Effector memory CD8-positive, alpha-beta T cell (primary cell): ENCODE results near the gene TMEM37.

Source experiments
- ATAC-seq: fragments of 150-1000 bp; cut with Tn5 transposase; replicated peaks from 2 replicates; pipeline ENCODE4 v1.10.0; 2021; ENCODE audit warnings: mild to moderate bottlenecking, moderate library complexity
- DNase-seq, 3 experiments: peaks; one replicate each; pipeline ENCODE4 v3.0.0; 2021
- H3K27ac Mint-ChIP-seq, 2 donors: one replicate each; pipeline ENCODE4 v1.8.0; 2022; ENCODE audit warnings: mild to moderate bottlenecking in 2 of 2, mixed read lengths in 2 of 2, moderate library complexity in 2 of 2
- H3K27me3 Mint-ChIP-seq, 2 donors: one replicate each; pipeline ENCODE4 v1.8.0; 2022; ENCODE audit warnings: mixed read lengths in 2 of 2
- H3K36me3 Mint-ChIP-seq: one replicate; pipeline ENCODE4 v1.8.0; 2022; ENCODE audit warnings: mild to moderate bottlenecking, moderate library complexity, mixed read lengths; ENCODE audit not compliant: insufficient read depth
- H3K4me1 Mint-ChIP-seq, 2 donors: one replicate each; pipeline ENCODE4 v1.8.0; 2022; ENCODE audit warnings: low read depth in 2 of 2, mixed read lengths in 2 of 2
- H3K4me3 Mint-ChIP-seq, 2 donors: one replicate each; pipeline ENCODE4 v1.8.0; 2022; ENCODE audit warnings: mild to moderate bottlenecking in 2 of 2, mixed read lengths in 2 of 2, moderate library complexity in 2 of 2
- H3K9me3 Mint-ChIP-seq, 2 donors: one replicate each; pipeline ENCODE4 v1.8.0; 2022; ENCODE audit warnings: mixed read lengths in 2 of 2

Gene TMEM37

DNA sequence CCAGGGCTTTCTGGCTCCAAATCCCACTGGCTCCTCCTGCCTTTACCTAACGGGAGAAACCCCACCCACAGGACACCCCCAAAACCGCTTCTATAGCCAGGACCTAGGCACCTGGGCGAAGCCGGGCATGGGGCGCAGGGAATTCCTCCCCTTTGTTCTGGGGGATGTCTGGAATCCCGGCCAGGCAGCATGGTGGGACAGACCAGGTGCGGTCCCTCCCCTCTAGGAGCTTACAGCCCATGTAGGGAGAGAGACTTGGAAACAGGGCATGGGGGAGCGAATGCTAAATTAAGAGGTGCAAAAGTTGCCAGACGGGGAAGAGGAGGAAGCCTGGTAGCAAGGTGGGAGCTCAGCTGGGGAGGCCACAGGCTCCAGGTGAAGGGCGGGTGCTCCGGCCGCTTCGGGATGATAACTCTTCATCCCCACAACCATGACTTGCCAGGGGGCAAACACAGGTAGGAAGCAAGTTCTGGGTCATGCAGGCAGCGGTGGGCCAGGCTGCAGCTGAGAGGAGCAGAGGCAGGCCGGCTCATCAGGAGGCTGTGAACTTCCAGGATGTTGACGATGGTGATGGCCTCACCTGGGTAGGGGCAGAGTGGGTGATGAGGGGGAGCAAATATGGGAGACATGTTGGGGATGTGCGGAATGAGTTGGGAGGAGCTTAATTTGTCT is 1.3 kb downstream of the TMEM37 start:
- peak overlapping the region in 1 of 2 donors; percentile 48 for H3K4me3 Mint-ChIP-seq
- H3K27ac Mint-ChIP-seq: no peak overlapping the region
- peaks cover 61 to 97% of the 10 kb centered on the region in 2 donors for H3K27me3 Mint-ChIP-seq
- peaks cover 0 to 3% of the 10 kb centered on the region in 2 donors for H3K4me1 Mint-ChIP-seq
- no peaks in the 10 kb centered on the region for H3K9me3 Mint-ChIP-seq
- ATAC-seq (no peak), DNase-seq (no peak)
- H3K36me3 Mint-ChIP-seq: no peaks in the 10 kb centered on the region

DNA sequence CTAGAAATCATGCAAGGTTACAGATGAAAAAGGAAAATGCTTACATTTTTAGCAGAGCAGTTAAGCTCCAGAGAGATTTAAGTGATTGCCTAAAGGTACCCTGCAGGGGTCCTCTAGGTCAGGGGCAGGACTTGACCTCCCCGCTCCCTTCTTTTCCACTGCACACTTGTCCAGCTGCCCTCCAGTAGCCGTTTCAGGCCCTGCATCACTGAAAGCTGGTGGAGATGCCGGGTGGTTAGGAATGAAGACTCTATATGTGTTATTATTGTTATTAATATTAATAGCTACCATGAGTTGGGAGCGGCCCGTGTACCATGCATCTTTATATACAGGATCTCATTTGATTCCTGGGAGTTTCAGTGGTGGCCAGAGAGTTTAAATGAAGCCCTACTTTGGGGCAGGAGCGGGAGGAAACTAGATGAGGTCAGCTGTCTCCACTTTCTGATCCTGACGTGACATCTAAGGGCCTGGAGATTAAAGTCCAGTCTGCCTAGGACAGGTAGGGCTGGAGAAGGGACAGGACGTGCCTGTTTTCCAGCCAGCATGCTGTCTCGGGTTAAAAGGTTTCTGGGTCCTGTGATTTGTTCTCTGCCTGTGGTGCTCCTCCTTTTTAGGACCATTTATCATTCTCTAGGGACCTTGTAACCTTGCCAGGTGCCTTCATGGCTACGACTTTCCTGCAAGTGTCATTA is 2.1 kb downstream of the TMEM37 start:
- peaks cover 0 to 3% of the 10 kb centered on the region in 2 donors for H3K4me1 Mint-ChIP-seq
- H3K36me3 Mint-ChIP-seq: no peaks in the 10 kb centered on the region
- no peak overlapping the region for H3K4me3 Mint-ChIP-seq
- H3K9me3 Mint-ChIP-seq: no peaks in the 10 kb centered on the region
- H3K27me3 Mint-ChIP-seq: peaks cover 67 to 97% of the 10 kb centered on the region in 2 donors
- ATAC-seq (no peak), DNase-seq (no peak)
- no peak overlapping the region for H3K27ac Mint-ChIP-seq

DNA sequence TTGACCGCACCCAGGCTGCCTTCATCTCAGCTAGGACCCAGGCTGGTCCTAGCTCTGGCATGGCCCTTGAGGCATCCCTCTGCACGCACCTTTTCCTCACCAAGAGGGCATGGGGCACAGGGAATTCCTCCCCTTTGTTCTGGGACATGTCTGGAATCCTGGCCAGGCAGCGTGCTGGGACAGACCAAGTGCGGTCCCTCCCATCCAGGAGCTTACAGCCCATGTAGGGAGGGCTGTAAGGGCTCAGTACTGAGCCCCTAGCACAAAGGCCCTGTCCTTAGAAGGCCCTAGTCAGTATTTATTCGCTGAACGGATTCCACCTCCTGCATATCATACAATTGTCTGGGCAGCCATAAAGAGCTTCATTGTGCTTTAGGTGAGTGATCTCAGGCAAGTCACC is 3.0 kb downstream of the TMEM37 start:
- no peak for DNase-seq
- Mint-ChIP-seq H3K27ac (no peak overlapping the region), H3K9me3 (no peaks in the 10 kb centered on the region), H3K4me1 (peaks cover 0 to 3% of the 10 kb centered on the region in 2 donors), H3K4me3 (no peak overlapping the region), H3K36me3 (no peaks in the 10 kb centered on the region), H3K27me3 (peaks cover 66 to 97% of the 10 kb centered on the region in 2 donors)
- no peak for ATAC-seq

DNA sequence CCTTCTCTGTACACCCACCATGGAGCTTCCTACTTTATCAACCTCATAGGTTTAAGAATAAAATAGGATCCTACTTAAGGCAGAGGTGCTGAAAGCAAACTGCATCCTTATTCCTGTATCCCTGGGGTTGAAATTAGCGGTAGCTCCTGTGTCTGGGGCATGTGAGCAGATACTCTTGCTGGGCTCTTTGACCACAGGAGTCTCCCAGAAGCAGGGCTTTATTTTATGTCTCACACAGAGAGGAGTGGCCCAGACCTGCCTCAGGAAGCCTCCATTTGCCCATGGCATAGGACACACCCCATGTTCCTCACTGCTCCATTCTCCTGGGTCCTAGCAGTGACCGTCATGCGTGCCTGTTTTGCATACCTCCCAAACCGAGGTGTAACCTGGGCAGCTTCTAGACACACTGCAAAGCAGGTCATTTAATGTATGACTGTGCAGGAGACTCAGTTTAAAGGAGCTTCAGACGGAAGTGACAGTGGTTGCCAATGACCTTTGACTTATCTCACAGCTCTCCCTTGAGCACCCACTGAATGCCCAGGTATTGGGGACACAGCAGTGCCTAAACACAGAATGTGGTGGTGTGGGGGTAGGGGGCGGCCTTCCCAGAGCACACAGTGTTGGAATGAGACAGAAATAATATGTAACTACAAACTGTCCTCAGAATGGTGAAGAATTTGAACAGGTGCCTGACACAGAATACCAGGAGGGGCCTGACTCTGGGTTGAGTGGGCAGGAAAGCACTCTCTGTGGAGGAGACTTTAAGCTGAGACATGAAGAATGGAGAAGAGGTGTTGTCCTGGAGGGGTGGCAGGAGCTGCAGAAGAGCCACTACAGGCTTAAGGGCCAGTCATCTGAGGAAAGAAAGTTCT is 3.7 kb downstream of the TMEM37 start:
- ATAC-seq (no peak), DNase-seq (no peak)
- no peak overlapping the region for H3K4me3 Mint-ChIP-seq
- no peaks in the 10 kb centered on the region for H3K9me3 Mint-ChIP-seq
- H3K27ac Mint-ChIP-seq: no peak overlapping the region
- H3K27me3 Mint-ChIP-seq: peaks cover 64 to 97% of the 10 kb centered on the region in 2 donors
- no peaks in the 10 kb centered on the region for H3K36me3 Mint-ChIP-seq
- H3K4me1 Mint-ChIP-seq: peaks cover 0 to 3% of the 10 kb centered on the region in 2 donors

DNA sequence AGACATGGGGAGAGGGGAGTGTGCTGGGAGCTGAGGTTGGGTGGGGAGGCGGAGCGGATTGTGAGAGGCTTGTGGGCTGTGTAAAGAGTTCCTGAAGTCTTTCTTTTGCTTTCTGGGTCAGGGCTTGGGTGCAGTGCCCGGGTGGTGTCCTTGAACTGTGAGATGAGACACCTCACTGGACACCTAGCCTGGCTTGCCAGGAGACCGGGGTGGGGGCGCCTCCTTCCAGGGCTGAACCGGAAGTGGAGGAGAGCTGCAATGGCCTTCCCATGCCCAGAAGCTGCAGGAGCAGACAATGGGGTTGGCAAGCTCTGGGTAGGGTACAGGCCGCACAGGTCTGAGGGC is 4.3 kb downstream of the TMEM37 start:
- no peak for DNase-seq
- H3K27me3 Mint-ChIP-seq: peaks cover 60 to 94% of the 10 kb centered on the region in 2 donors
- no peak for ATAC-seq
- no peak overlapping the region for H3K4me3 Mint-ChIP-seq
- no peaks in the 10 kb centered on the region for H3K36me3 Mint-ChIP-seq
- H3K4me1 Mint-ChIP-seq: peaks cover 0 to 3% of the 10 kb centered on the region in 2 donors
- H3K9me3 Mint-ChIP-seq: no peaks in the 10 kb centered on the region
- H3K27ac Mint-ChIP-seq: no peak overlapping the region

DNA sequence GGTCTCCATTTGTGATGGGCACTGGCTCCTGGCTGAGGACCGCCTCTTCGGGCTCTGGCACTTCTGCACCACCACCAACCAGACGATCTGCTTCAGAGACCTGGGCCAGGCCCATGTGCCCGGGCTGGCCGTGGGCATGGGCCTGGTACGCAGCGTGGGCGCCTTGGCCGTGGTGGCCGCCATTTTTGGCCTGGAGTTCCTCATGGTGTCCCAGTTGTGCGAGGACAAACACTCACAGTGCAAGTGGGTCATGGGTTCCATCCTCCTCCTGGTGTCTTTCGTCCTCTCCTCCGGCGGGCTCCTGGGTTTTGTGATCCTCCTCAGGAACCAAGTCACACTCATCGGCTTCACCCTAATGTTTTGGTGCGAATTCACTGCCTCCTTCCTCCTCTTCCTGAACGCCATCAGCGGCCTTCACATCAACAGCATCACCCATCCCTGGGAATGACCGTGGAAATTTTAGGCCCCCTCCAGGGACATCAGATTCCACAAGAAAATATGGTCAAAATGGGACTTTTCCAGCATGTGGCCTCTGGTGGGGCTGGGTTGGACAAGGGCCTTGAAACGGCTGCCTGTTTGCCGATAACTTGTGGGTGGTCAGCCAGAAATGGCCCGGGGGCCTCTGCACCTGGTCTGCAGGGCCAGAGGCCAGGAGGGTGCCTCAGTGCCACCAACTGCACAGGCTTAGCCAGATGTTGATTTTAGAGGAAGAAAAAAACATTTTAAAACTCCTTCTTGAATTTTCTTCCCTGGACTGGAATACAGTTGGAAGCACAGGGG is 5.5 kb downstream of the TMEM37 start:
- Mint-ChIP-seq H3K36me3 (no peaks in the 10 kb centered on the region), H3K4me3 (no peak overlapping the region), H3K27ac (no peak overlapping the region), H3K9me3 (no peaks in the 10 kb centered on the region), H3K4me1 (peaks cover 0 to under 1% of the 10 kb centered on the region in 2 donors), H3K27me3 (peaks cover 56 to 93% of the 10 kb centered on the region in 2 donors)
- ATAC-seq (no peak), DNase-seq (no peak)

DNA sequence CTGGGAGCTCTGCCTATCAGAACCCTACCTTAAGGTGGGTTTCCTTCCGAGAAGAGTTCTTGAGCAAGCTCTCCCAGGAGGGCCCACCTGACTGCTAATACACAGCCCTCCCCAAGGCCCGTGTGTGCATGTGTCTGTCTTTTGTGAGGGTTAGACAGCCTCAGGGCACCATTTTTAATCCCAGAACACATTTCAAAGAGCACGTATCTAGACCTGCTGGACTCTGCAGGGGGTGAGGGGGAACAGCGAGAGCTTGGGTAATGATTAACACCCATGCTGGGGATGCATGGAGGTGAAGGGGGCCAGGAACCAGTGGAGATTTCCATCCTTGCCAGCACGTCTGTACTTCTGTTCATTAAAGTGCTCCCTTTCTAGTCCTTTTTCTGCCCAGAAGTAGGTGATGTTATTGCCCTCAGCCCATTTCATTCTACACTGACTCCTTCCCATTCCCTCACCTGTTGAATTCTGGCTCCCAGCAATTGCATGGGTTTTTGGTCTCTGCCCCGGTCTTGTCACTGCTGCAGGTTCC is 6.5 kb downstream of the TMEM37 start:
- DNase-seq: no peak
- peaks cover 47 to 82% of the 10 kb centered on the region in 2 donors for H3K27me3 Mint-ChIP-seq

DNA sequence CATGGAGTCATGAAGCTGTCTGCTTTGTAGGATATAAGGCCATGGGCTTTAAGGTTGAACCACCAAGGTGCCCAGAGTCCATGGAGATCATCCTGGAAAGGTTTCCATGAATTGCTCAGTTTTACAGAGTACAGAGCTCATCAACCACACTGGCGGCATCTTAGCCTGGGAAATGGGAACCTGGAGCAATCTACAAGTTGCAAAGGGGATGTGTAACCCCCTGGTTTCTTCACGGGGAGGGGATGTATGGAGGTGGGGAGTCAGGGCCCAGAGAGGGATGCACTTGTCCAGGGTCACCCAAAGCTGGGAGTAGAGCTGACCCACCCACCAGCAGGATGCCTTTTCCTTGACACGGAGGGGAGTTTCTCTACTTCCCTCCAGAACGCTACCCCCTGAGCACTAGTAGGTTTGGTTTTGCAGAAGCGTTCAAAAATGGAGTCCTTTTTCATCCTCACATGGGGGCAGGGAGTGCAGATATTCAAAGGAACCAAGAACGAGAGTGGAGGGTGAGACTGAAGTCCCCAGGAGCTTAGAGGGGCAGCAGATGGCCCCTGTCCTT is 7.2 kb downstream of the TMEM37 start:
- ATAC-seq: no peak
- no peaks in the 10 kb centered on the region for H3K9me3 Mint-ChIP-seq
- no peak overlapping the region for H3K4me3 Mint-ChIP-seq
- no peaks in the 10 kb centered on the region for H3K4me1 Mint-ChIP-seq
- no peaks in the 10 kb centered on the region for H3K36me3 Mint-ChIP-seq
- no peak for DNase-seq
- peaks cover 42 to 76% of the 10 kb centered on the region in 2 donors for H3K27me3 Mint-ChIP-seq
- H3K27ac Mint-ChIP-seq: no peak overlapping the region

More for the DNA sequence above, 6.5 kb downstream of the TMEM37 start:
- H3K4me3 Mint-ChIP-seq: no peak overlapping the region
- no peaks in the 10 kb centered on the region for H3K36me3 Mint-ChIP-seq
- no peak overlapping the region for H3K27ac Mint-ChIP-seq
- no peaks in the 10 kb centered on the region for H3K9me3 Mint-ChIP-seq
- H3K4me1 Mint-ChIP-seq: no peaks in the 10 kb centered on the region
- no peak for ATAC-seq

DNA sequence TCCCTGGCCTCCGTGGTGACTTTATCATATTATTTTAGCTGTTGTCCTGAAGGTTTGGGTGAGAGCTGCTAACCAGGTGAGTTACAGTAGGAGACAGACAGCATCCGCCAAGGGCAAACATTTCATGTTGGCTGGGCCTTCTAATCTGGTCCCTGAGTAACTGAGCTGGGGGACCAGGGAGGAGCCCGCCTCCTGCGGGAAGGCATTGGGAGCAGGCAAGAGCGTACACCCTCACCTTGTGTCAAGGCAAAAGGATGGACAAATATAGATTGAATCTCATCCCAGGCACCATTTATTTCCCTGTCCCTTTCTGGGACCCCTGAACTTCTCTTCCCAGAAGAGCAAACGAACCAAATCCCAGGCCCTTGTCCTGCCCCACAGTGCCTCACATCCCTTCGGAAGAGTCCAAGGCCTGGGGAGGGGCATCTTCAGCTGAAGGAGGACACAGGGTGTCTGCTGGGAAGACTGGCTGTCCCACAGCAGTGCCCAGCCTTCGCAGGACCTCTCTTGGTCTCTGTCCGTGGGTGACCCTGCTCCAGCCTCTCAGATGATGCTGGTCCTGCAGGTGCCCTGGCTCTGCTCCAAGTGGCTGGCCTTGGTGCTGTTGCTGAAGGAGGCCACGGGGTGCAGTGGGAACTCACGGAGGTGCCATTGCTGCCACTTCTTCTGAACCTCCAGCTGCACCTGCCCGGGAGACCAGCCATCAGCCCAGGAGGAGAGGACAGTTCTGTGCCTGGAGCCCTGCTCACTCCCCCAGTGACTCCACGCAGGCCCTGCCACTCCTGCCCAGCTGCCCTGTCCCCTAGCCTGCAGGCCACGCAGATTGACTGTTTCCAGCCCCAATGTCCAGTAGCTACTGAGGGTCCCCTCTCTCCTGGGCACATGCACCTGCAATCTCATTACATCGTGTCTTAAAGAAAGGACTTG is 8.2 kb downstream of the TMEM37 start:
- no peak for DNase-seq
- no peak overlapping the region for H3K27ac Mint-ChIP-seq
- no peaks in the 10 kb centered on the region for H3K4me1 Mint-ChIP-seq
- peaks cover 34 to 66% of the 10 kb centered on the region in 2 donors for H3K27me3 Mint-ChIP-seq
- no peaks in the 10 kb centered on the region for H3K9me3 Mint-ChIP-seq
- ATAC-seq: no peak
- no peaks in the 10 kb centered on the region for H3K36me3 Mint-ChIP-seq
- no peak overlapping the region for H3K4me3 Mint-ChIP-seq

DNA sequence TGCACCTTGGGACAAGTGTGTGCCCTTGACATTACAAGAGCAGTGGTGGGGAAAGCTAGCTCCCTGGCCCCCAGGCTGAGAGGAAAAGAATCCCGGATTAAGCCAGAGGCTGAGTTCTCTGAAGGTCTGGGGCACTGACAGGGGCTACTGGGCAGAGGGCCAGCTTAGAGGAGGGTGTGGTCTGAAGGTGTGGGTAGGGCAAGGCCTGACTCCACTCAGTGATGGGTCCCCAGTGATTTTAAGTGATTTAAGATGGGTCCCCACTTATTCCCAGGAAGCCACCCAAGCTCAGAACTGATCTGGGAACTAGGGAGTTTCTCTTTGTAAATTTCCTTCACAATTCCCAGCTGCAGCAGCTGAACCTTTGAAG is 8.8 kb downstream of the TMEM37 start:
- no peak for ATAC-seq
- H3K27me3 Mint-ChIP-seq: peaks cover 31 to 60% of the 10 kb centered on the region in 2 donors
- H3K9me3 Mint-ChIP-seq: no peaks in the 10 kb centered on the region
- H3K36me3 Mint-ChIP-seq: no peaks in the 10 kb centered on the region
- no peak overlapping the region for H3K4me3 Mint-ChIP-seq
- no peak for DNase-seq
- H3K4me1 Mint-ChIP-seq: no peaks in the 10 kb centered on the region
- H3K27ac Mint-ChIP-seq: no peak overlapping the region

DNA sequence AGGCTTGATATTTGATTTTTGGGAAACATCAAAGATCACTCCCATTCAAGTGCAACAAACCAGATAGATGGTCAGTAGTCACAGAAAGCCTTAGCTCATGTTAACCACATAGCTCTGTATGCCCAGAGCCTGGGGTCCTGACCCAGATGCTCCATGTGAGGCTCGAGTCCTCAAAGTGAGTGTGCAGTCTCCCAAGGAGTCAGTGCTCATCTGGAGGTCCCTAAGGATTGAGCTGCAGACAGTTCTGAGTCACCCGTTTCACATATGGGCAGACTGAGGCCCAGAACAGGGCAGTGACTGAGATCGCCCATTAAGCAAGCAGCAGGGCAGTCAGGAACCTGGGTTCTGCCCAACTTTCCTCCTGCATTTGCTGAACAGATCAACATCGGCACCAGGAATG is 9.2 kb downstream of the TMEM37 start:
- Mint-ChIP-seq H3K4me1 (no peaks in the 10 kb centered on the region), H3K27ac (no peak overlapping the region), H3K4me3 (no peak overlapping the region), H3K27me3 (peaks cover 27 to 56% of the 10 kb centered on the region in 2 donors), H3K36me3 (no peaks in the 10 kb centered on the region), H3K9me3 (no peaks in the 10 kb centered on the region)
- no peak for ATAC-seq
- no peak for DNase-seq
